Measurements from ENCODE around the gene ERN1.

The ERN1 gene

GRCh38 chr17:64084940-64085649, 44.8 kb downstream of the ERN1 start:
- Histone ChIP-seq H3K4me1 (peaks cover 20% of the 10 kb centered on the region), H3K4me3 (ENCODE audit: low read depth, low read length) (no peak overlapping the region), H3K36me3 (no peaks in the 10 kb centered on the region), H3K9me3 (no peaks in the 10 kb centered on the region), H3K27me3 (no peaks in the 10 kb centered on the region)
- TF ChIP-seq CTCF (IDR thresholded peaks at IDR 0.05; ENCODE audit: low read depth, low read length) = no peak
- no peak for DNase-seq

- no peak for TF ChIP-seq CTCF (IDR thresholded peaks at IDR 0.05; ENCODE audit: low read depth, low read length)
- Histone ChIP-seq H3K36me3 (no peaks in the 10 kb centered on the region), H3K4me3 (ENCODE audit: low read depth, low read length) (no peak overlapping the region), H3K9me3 (no peaks in the 10 kb centered on the region), H3K4me1 (peaks cover 20% of the 10 kb centered on the region), H3K27me3 (no peaks in the 10 kb centered on the region)
- DNase-seq = no peak
Observed at GRCh38 chr17:64084086-64084939, 45.6 kb downstream of the ERN1 start.

GRCh38 chr17:64083563-64084085, 46.3 kb downstream of the ERN1 start:
- H3K36me3 ChIP-seq = no peaks in the 10 kb centered on the region
- no peaks in the 10 kb centered on the region for H3K9me3 ChIP-seq
- no peak for DNase-seq
- no peak overlapping the region for H3K4me3 ChIP-seq (ENCODE audit: low read depth, low read length)
- peaks cover 20% of the 10 kb centered on the region for H3K4me1 ChIP-seq
- TF ChIP-seq CTCF (IDR thresholded peaks at IDR 0.05; ENCODE audit: low read depth, low read length) = no peak
- no peaks in the 10 kb centered on the region for H3K27me3 ChIP-seq

- Histone ChIP-seq H3K4me3 (ENCODE audit: low read depth, low read length) (no peak overlapping the region), H3K36me3 (no peaks in the 10 kb centered on the region), H3K9me3 (no peaks in the 10 kb centered on the region), H3K27me3 (no peaks in the 10 kb centered on the region), H3K4me1 (peaks cover 20% of the 10 kb centered on the region)
- DNase-seq = no peak
- no peak for TF ChIP-seq CTCF (IDR thresholded peaks at IDR 0.05; ENCODE audit: low read depth, low read length)
Observed at GRCh38 chr17:64083093-64083492, 46.9 kb downstream of the ERN1 start.

- Histone ChIP-seq H3K27me3 (no peaks in the 10 kb centered on the region), H3K4me1 (peaks cover 20% of the 10 kb centered on the region), H3K36me3 (no peaks in the 10 kb centered on the region), H3K9me3 (no peaks in the 10 kb centered on the region), H3K4me3 (ENCODE audit: low read depth, low read length) (0 out of 2 replicates have a peak overlapping the region, but pooled peaks have one; percentile 1)
- peak; percentile 41 for TF ChIP-seq CTCF (IDR thresholded peaks at IDR 0.05; ENCODE audit: low read depth, low read length)
- DNase-seq = peak; percentile 64
Observed at GRCh38 chr17:64081802-64082799, 47.8 kb downstream of the ERN1 start.

All from BE2C (cell line).